HG03196 (cell line): ENCODE results near the gene FXYD6.

Experiments
- ATAC-seq: cut with Tn5 transposase; IDR thresholded peaks from one replicate; pipeline ENCODE4 v1.9.1; 2021; ENCODE audit not compliant: unreplicated experiment

Gene FXYD6

GRCh38 chr11:117849781-117850414 is 26.6 kb downstream of the FXYD6 start:
- no peak for ATAC-seq

GRCh38 chr11:117843666-117844484 is 32.6 kb downstream of the FXYD6 start:
- no peak for ATAC-seq

GRCh38 chr11:117842131-117842941 is 34.1 kb downstream of the FXYD6 start:
- ATAC-seq: no peak

GRCh38 chr11:117841551-117842031 is 34.9 kb downstream of the FXYD6 start:
- ATAC-seq: no peak

GRCh38 chr11:117840881-117841550 is 35.4 kb downstream of the FXYD6 start:
- ATAC-seq: no peak

- ATAC-seq: no peak
Measured at GRCh38 chr11:117839936-117840813, 36.3 kb downstream of the FXYD6 start.

GRCh38 chr11:117839380-117839881 is 37.0 kb downstream of the FXYD6 start:
- no peak for ATAC-seq

- ATAC-seq: no peak
Measured at GRCh38 chr11:117838901-117839300, 37.6 kb downstream of the FXYD6 start.

- ATAC-seq: no peak
Measured at GRCh38 chr11:117837791-117838190, 38.7 kb downstream of the FXYD6 start.

- no peak for ATAC-seq
Measured at GRCh38 chr11:117837070-117837776, 39.2 kb downstream of the FXYD6 start.

- no peak for ATAC-seq
Measured at GRCh38 chr11:117836077-117836960, 40.1 kb downstream of the FXYD6 start.

- no peak for ATAC-seq
Measured at GRCh38 chr11:117835576-117835975, 40.9 kb downstream of the FXYD6 start.

GRCh38 chr11:117834838-117835443 is 41.5 kb downstream of the FXYD6 start:
- ATAC-seq: no peak

GRCh38 chr11:117834068-117834810 is 42.2 kb downstream of the FXYD6 start:
- ATAC-seq: no peak

GRCh38 chr11:117833401-117833891 is 43.0 kb downstream of the FXYD6 start:
- no peak for ATAC-seq

GRCh38 chr11:117832511-117832910 is 43.9 kb downstream of the FXYD6 start:
- ATAC-seq: no peak
